GM12872 (cell line): ENCODE measurements around the gene DACT2.

Source experiments
- CTCF ChIP-seq: IDR thresholded peaks from 3 replicates; pipeline ENCODE4 v1.5.1; 2011; ENCODE audit warnings: low read depth, mild to moderate bottlenecking, low read length, moderate library complexity; ENCODE audit not compliant: insufficient read depth

Gene DACT2

GRCh38 chr6:168347053-168347452, 27.5 kb upstream of the DACT2 start:
- TF ChIP-seq CTCF, result no peak

GRCh38 chr6:168345896-168346754, 26.5 kb upstream of the DACT2 start:
- TF ChIP-seq CTCF, result no peak

- no peak for TF ChIP-seq CTCF
These were observed 25.7 kb upstream of the DACT2 start for GRCh38 chr6:168345266-168345665.

- no peak for TF ChIP-seq CTCF
These were observed 24.8 kb upstream of the DACT2 start for GRCh38 chr6:168344338-168344737.

GRCh38 chr6:168343239-168344150, 23.9 kb upstream of the DACT2 start:
- no peak for TF ChIP-seq CTCF

- no peak for TF ChIP-seq CTCF
These were observed 23.1 kb upstream of the DACT2 start for GRCh38 chr6:168342636-168343035.

GRCh38 chr6:168341280-168341900, 21.8 kb upstream of the DACT2 start:
- no peak for TF ChIP-seq CTCF
